ENCODE results near the gene TUBB. TPM values are rescaled to one million over a fixed set of nuclear protein-coding genes. Genes with fewer than 3 reads are reported as not detected.

The TUBB gene
- total RNA-seq, 1 donor from 2014 or later, result 698 TPM

DNA sequence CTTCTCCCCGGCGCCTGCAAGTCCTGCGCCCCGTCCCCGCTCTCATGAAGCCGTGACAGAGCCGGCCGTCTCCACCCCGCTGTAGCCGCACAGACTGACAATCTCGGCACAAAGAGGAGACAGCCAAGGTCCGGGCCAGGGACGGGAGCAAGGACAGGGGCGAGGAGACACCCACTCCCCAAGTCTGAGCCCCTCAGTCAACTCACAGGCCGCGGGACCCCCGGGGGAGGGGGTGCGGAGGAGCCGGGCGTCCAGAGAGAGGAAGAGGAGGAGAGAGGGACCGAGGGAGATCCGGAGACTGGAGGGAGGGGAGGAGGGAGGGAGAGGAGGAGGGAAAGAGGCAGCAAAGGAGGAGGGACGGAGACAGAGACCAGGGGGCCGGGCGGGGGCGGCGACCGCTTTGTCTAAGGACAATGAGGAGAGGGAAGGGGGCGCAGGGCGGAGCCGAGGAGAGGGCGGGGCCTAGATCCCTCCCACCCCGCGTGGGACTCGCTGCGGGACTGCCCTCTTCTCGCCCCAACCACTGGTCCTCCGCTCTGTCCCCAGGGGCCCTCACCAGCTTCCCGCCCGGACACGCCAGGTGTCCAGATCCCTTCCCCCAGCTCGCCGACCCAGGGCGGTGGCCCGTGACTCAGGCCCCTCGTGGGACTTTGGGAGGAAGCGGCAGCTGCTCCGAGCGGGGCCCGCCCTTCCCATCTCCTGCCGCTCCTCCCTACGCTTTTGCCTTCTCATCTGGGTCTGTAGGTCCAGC is 33.1 kb upstream of the TUBB start:
- DNase-seq (ENCODE audit: low read depth), result peak; percentile 100

DNA sequence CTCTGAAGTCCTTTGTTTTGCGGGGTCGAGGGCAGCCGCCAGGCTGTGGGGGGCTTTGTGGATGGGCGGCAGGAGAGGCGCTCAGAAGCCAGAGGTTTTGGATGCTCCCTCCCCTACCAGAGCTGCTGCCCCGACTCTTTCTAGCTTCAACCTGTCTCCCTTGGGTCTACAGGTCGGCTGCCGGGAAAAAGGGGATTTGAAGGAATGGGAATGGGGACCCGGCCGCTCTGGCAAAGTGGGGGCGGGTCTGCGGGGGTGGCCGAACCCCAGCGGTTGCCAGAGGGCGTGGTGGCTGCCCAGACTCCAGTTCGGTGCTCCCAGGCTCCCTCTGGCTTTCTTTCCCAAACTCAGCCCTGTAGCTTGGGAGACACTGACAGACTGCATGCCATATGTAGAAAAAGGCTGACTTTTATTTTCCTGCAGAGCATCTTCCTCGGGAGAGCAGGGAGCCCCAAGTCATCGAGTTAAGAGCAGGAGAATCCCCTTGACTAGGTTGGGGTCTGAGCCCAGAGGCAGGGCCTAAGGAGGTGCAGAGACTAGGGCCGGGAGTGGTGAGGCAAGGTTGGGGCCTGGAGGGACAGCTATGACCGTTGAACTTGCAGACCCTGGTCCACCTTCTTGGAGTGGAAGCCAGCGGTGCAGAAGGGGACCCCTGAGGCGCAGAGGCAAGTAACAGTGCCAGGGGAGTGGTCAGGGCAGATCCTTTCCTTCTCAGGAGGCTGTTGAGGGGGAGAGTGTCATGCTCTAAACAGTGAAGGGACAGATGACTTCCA is 32.3 kb upstream of the TUBB start:
- DNase-seq (ENCODE audit: low read depth), result peak; percentile 78

DNA sequence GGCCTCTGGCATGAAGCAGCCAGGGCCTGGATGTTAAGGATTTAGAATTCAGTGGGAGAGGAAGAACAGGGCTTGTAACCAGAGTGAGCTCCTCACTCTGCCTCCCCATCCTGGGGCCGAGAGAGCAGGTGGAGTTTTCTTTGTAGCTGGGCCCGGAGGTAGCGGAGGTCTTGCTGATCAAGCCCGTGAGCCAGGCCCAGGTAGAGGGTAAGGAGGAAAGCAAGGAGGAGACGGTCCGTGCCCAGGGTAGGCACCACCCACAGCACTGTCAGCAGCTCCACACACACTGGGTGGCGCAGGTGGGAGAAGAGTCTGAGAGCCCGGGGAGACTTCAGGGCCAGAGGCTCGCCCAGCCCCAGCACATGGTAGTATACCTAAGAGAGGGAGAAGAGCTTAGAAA is 31.6 kb upstream of the TUBB start:
- no peak for DNase-seq (ENCODE audit: low read depth)

- no peak for DNase-seq (ENCODE audit: low read depth)
Observed at GRCh38 chr6:30689022-30689865, 30.9 kb upstream of the TUBB start.

GRCh38 chr6:30689985-30690384 is 30.2 kb upstream of the TUBB start:
- DNase-seq (ENCODE audit: low read depth), result no peak

- DNase-seq (ENCODE audit: low read depth), result peak; percentile 96
Observed at GRCh38 chr6:30690403-30691207, 29.5 kb upstream of the TUBB start, which contains the start of gene NRM. Gene NRM (minus strand): TSS chr6:30690984. CDS start chr6:30690974, 10 bp downstream.

DNA sequence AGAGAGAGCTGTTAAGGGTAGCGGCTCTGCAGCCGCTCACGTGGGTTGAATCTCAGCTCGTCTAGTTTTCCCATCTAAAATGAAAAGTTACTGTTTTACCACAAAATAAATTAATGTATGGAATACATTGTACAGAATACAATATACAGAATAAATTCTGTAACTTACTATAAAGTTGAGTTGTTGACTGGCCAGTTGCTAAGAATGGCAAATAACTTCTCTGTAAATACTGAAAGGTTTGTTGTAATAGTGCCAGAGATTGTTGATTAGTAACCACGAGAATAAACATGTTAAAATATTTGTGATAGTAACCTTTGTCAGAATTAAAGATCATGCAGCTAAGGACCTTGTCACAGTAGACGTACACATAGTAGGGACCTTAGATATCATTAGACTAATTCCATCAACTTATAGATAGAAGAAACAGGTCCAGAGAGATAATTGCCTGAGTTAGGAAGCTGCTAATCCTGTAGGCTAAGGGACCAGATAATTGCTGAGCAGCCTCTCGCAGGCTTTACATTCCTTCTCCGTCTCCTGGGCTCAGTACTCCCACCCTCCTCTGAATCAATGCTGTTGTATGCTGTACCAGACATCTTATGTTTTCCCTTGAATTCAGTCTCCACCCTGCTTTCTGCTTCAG is 28.8 kb upstream of the TUBB start:
- no peak for DNase-seq (ENCODE audit: low read depth)

DNA sequence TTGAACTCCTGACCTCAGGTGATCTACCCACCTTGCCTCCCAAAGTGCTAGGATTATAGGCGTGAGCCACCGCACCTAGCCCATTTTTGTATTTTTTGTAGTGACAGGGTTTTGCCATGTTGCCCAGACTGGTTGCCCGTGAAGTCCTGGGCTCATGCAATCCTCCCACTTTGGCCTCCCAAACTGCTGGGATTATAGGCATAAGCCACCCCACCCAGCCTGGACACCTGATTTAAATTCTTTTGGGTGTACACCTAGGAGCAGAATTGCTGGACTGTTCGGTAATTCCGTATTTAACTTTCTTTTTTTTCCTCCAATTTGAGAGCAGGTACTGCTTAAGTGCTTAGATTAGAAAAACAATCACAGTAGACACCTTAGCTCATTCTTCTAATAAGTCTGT is 23.7 kb upstream of the TUBB start:
- DNase-seq (ENCODE audit: low read depth), result no peak

DNA sequence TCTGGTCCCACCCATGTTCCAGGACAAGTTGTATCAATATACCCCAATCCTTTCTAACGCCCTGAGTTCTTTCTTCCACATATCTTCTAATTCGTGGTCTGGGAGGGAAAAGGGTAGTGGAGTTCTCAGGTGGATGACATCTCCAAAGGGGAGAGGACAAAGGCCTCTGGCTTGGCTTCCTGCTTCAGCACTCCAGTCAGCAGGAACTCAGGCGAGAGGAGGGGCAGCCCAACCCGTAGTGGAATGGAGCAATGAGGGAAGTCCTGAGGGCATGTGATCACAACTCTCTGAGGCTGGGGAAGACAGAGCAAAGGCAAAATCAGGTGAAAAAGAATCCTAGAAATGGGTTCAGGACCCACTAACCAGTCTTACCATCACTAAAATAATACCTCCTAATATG is 19.8 kb upstream of the TUBB start:
- no peak for DNase-seq (ENCODE audit: low read depth)

- no peak for DNase-seq (ENCODE audit: low read depth)
Observed at GRCh38 chr6:30703011-30703410, 17.1 kb upstream of the TUBB start.

- DNase-seq (ENCODE audit: low read depth), result no peak
Observed at GRCh38 chr6:30703821-30704220, 16.3 kb upstream of the TUBB start.

DNA sequence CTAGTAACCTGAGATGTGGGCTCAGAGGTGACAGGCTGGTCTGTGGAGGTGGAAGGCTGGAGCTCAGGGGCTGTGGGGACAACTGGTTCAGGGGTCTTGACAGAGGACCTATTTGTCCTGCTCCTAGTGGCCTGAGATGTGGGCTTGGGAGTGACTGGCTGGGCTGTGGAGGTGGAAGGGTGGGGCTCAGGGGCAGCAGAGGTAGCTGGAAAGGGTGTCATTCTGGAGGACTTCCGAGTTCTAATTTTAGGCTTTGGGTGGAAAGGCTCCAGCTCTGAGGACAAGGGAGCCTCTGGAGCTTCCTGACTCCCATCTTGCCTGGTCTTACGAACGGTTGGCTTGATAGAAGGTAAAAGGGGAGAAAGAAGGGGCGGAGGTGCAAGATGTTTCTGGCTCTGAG is 14.5 kb upstream of the TUBB start:
- DNase-seq (ENCODE audit: low read depth), result no peak

DNA sequence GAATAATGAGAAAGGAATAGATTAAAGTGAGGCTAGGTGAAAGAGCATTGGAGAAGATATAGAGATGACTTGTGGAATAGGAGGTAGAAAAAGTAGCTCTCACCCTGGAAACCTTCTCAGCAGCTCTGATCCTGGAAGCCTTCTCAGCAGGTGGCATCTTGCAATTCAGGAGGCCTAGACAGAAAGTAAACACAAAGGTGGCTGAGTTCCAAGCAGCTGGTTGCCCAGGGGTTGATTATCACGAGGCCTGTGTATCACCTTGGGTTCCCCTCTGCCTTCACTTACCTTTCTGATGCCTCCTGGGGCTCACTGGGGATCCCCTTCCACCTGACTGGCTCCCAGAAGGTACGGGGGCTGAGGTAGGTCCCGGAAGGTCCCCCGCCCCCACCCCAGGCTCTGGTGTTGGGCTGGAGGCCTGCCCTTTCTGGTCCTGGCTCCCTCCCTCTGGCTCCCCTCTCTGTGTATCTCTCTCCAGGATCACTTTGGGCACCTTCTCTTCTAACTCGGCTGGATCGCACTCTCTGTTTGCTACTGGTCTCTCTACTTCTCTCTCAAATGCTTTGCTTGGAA is 12.8 kb upstream of the TUBB start:
- no peak for DNase-seq (ENCODE audit: low read depth)

DNA sequence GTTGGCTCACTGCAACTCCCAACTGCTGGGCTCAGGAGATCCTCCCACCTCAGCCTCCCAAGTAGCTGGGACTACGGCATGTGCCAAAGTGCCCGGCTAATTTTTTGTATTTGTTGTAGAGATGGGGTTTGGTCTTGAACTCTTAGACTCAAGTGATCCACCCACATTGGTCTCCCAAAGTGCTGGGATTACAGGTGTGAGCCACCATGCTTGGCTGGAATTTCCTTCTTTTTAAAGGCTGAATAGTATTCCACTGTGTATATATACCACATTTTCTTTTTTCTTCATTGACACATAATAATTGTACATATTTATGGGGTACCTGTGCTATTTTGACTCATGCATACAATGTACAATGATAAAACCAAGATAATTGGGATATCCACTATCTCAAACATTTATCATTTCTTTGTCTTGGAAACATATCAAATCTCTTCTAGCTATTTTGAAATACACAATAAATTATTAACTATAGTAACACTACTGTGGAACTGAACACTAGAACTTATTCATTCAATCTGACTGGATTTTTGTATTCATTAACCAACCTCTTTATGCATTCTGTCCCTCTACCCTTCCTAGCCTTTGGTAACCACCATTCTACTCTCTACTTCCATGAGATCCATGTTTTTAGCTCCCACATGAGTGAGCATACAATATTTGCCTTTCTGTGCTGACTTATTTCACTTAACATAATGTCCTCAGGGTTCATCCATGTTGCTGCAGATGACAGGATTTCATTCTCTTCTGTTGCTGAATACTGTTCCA is 10.9 kb upstream of the TUBB start:
- no peak for DNase-seq (ENCODE audit: low read depth)

- no peak for DNase-seq (ENCODE audit: low read depth)
Observed at GRCh38 chr6:30711758-30712380, 8.3 kb upstream of the TUBB start.

- DNase-seq (ENCODE audit: low read depth), result no peak
Observed at GRCh38 chr6:30712441-30712945, 7.7 kb upstream of the TUBB start.

DNA sequence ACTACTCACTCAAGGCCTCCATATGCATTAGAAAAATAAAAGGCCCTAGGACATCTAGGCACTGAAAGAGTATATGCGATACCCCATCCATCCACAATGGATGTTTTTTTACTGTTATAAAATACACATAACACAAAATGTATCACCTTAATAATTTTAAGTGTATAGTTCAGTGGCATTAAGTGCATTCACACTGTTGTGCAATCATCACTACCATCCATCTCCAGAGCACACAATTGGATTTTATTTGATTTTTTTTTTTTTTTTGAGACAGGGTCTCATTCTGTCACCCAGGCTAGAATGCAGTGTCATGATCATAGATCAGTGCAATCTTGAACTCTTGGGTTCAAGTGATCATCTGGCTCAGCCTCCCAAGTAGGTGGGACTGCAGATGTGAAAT is 5.9 kb upstream of the TUBB start:
- DNase-seq (ENCODE audit: low read depth), result no peak

DNA sequence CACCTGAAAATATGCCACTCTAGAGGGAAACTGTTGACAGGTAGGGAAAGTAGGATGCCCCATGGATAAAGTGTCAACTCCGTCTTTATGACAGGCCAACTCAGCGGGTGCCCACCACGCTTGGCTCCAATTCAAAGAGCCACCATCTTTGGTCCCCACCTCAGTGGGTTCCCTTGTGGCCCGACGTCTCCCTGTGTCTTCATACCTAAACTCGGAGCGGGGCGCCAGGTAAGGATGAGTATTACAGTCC is 3.3 kb upstream of the TUBB start:
- no peak for DNase-seq (ENCODE audit: low read depth)
